ENCODE results near the gene ADK. TPM values are rescaled to one million over a fixed set of nuclear protein-coding genes. Genes with fewer than 3 reads are reported as not detected.

The ADK gene
- total RNA-seq, 4 donors from 2014 or later = 62.1 to 84.7 (median 74.4) TPM

DNA sequence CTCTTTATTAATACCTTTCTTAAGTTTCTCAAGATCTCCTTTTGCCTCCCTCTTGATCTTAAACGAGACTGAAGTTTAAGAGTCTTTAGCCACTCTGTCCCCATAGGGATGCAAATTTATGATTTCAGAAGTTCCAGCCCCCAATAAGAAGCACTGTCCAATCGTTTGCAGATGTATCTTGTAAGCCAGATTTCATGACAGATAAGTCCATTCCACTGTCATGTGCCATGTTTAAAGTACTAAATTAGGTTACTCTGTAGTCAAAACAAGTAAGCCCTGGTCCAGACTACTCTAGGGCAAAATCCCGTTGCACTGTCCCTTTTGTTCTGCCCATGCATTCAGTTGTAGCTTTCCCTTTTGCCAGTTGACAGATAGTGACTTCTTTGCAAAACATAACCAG is 518.2 kb downstream of the ADK start:
- intact Hi-C loops (cut with DNase I) = no loop called here
- Histone ChIP-seq H3K4me3 (replicated peaks in 1 of 3) (no peak overlapping the region), H3K27me3 (no peaks in the 10 kb centered on the region), H3K4me1 (no peaks in the 10 kb centered on the region), H3K27ac (no peak overlapping the region), H3K36me3 (no peaks in the 10 kb centered on the region), H3K9me3 (no peaks in the 10 kb centered on the region)
- 65% methylated on average over 3 of the region's 3 CpGs for WGBS, 2 donors
- DNase-seq = no peak
- no peak for TF ChIP-seq POLR2A (IDR thresholded peaks at IDR 0.05)
- TF ChIP-seq, protein P1, sequence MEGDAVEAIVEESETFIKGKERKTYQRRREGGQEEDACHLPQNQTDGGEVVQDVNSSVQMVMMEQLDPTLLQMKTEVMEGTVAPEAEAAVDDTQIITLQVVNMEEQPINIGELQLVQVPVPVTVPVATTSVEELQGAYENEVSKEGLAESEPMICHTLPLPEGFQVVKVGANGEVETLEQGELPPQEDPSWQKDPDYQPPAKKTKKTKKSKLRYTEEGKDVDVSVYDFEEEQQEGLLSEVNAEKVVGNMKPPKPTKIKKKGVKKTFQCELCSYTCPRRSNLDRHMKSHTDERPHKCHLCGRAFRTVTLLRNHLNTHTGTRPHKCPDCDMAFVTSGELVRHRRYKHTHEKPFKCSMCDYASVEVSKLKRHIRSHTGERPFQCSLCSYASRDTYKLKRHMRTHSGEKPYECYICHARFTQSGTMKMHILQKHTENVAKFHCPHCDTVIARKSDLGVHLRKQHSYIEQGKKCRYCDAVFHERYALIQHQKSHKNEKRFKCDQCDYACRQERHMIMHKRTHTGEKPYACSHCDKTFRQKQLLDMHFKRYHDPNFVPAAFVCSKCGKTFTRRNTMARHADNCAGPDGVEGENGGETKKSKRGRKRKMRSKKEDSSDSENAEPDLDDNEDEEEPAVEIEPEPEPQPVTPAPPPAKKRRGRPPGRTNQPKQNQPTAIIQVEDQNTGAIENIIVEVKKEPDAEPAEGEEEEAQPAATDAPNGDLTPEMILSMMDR (IDR thresholded peaks at IDR 0.05) = no peak

DNA sequence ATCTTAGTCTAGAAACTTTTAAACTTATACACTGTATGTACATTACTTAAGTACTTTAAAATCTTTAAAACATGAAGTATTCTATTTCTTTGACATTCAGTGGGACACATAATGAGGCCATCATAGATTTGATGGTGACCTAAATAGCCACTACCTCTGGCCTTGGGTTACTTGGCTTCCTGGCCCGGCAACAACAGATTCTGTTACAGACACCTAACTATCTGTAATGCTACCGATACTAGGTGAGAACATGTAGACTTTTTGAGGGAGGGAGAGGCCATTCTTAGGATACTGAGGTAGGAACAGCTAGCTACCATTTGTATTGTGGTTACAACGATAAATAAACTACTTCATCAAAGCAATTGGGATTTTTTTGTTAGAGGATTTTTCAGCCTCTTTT is 520.7 kb downstream of the ADK start:
- intact Hi-C loops (cut with DNase I) = no loop called here
- Histone ChIP-seq H3K4me1 (no peaks in the 10 kb centered on the region), H3K9me3 (no peaks in the 10 kb centered on the region), H3K27ac (no peak overlapping the region), H3K36me3 (no peaks in the 10 kb centered on the region), H3K27me3 (no peaks in the 10 kb centered on the region), H3K4me3 (replicated peaks in 1 of 3) (no peak overlapping the region)
- TF ChIP-seq, protein P1 (IDR thresholded peaks at IDR 0.05) = no peak
- no peak for DNase-seq
- 80 to 81% methylated on average over 3 of the region's 3 CpGs for WGBS, 2 donors

DNA sequence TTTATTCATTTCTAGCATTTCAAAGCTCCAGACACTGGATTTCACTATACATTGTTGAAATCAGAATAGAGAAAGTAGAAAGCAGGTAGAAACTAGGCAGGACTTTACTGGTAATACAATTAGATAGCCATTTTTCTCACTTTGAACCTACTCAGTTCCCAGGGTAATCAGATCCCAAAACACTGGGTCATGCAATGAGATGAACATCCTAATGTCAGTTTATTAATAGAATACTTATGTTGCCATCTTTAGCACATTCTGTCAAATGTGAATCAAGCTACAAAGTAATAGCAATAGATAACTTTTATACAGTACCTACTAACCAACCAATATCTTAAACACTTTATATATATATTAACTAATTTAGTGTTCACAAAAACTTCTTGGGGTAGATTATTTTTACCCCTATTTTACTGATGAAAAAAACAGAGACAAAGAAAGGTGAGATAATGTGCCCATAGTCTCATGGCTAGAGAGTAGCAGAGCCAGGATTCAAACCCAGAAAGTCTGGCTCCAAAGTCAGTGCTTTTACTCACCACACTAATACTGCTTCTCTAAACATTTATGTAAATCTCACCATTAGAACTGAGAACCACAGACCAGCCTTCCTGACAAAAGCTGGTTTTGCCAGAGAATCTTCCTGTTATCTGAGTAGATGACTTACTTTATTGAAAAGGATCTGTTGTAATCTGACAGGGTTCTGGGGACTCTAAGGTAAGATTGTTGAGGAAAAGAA is 521.6 kb downstream of the ADK start:
- no peak overlapping the region for H3K4me3 ChIP-seq (replicated peaks in 1 of 3)
- no peak for DNase-seq
- no peaks in the 10 kb centered on the region for H3K36me3 ChIP-seq
- no peaks in the 10 kb centered on the region for H3K27me3 ChIP-seq
- no peaks in the 10 kb centered on the region for H3K4me1 ChIP-seq
- intact Hi-C loops (cut with DNase I) = no loop called here
- no peaks in the 10 kb centered on the region for H3K9me3 ChIP-seq
- no peak overlapping the region for H3K27ac ChIP-seq
- TF ChIP-seq, protein P1 (IDR thresholded peaks at IDR 0.05) = no peak
- TF ChIP-seq POLR2A (IDR thresholded peaks at IDR 0.05) = no peak

DNA sequence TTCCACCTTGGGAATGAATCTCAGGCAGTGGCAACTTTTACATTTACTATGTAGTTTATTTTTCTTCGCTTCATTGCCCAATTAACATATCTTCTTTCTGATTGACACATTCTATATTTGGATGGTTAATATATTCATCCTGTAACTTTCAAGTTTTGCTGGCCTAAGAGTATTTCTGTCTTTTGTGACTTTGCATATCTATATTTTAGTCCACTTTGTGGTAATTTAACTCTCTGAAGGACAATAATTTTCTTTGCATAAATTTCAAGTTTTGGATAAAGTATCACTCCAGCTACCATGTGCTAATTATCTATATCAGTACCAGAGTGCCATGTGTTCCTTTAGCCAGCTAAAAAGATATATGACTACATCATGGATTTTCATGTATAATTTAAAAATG is 523.9 kb downstream of the ADK start:
- no peak for DNase-seq
- intact Hi-C loops (cut with DNase I) = no loop called here
- Histone ChIP-seq H3K27me3 (no peaks in the 10 kb centered on the region), H3K27ac (no peak overlapping the region), H3K36me3 (no peaks in the 10 kb centered on the region), H3K4me3 (replicated peaks in 1 of 3) (no peak overlapping the region), H3K9me3 (no peaks in the 10 kb centered on the region), H3K4me1 (no peaks in the 10 kb centered on the region)
- WGBS, 2 donors = 96 to 98% methylated on average over 1 of the region's 1 CpG
- TF ChIP-seq, protein P1 (IDR thresholded peaks at IDR 0.05) = no peak
- TF ChIP-seq POLR2A (IDR thresholded peaks at IDR 0.05) = no peak

DNA sequence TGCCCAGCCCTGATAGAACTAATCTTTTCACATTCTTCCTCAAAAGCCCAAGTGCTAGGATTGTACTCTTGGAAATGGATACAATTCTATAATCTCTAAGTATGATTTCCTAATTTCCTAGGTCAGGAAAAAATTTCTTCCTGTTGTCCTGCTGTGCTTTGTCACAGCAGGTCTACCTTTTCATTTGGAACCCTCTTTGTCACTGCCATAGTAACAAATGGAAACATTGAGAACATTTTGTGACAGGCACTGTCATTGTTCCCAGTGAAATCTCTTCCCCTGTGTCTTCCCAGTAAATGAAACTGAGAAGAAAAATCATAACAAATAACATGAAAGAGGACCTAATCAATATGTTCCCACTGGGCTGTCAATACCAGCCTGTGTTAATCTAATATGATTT is 524.5 kb downstream of the ADK start:
- TF ChIP-seq, protein P1 (IDR thresholded peaks at IDR 0.05) = no peak
- TF ChIP-seq POLR2A (IDR thresholded peaks at IDR 0.05) = no peak
- Histone ChIP-seq H3K36me3 (no peaks in the 10 kb centered on the region), H3K27me3 (no peaks in the 10 kb centered on the region), H3K4me1 (no peaks in the 10 kb centered on the region), H3K4me3 (replicated peaks in 1 of 3) (no peak overlapping the region), H3K27ac (no peak overlapping the region), H3K9me3 (no peaks in the 10 kb centered on the region)
- DNase-seq = no peak
- intact Hi-C loops (cut with DNase I) = no loop called here

Data from thyroid gland (tissue), 4 donors.